ENCODE data around the gene PSRC1.

DNA sequence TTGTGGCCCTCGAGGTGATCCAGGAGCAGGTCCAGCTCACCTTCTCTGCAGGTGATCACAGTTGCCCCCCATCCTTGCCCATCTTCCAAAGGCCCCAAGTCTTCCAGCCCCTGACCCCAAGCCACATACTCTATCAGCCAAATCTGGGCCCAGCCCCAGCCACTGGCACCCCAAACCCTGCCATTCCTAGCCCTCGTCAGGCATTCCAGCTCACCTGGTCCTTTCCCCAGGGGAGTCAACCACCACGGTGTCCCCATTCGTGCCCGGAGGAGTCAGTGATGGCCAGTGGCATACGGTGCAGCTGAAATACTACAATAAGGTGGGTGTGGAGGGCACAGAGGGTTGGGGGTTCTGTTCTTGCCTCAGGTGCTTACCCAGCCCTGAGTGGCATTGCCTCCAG lies 21.4 kb downstream of the PSRC1 start:
- no peak for TF ChIP-seq POLR2A (IDR thresholded peaks at IDR 0.05; ENCODE audit: extremely low read depth, insufficient read length)
- TF ChIP-seq, protein P1, sequence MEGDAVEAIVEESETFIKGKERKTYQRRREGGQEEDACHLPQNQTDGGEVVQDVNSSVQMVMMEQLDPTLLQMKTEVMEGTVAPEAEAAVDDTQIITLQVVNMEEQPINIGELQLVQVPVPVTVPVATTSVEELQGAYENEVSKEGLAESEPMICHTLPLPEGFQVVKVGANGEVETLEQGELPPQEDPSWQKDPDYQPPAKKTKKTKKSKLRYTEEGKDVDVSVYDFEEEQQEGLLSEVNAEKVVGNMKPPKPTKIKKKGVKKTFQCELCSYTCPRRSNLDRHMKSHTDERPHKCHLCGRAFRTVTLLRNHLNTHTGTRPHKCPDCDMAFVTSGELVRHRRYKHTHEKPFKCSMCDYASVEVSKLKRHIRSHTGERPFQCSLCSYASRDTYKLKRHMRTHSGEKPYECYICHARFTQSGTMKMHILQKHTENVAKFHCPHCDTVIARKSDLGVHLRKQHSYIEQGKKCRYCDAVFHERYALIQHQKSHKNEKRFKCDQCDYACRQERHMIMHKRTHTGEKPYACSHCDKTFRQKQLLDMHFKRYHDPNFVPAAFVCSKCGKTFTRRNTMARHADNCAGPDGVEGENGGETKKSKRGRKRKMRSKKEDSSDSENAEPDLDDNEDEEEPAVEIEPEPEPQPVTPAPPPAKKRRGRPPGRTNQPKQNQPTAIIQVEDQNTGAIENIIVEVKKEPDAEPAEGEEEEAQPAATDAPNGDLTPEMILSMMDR (IDR thresholded peaks at IDR 0.05; ENCODE audit: low read depth, low read length) = no peak
- TF ChIP-seq, protein P2, sequence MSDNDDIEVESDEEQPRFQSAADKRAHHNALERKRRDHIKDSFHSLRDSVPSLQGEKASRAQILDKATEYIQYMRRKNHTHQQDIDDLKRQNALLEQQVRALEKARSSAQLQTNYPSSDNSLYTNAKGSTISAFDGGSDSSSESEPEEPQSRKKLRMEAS (IDR thresholded peaks at IDR 0.05; ENCODE audit: low read depth, low read length) = no peak
- TF ChIP-seq MYC (IDR thresholded peaks at IDR 0.05; ENCODE audit: low read depth, low read length) = no peak

Measured in NB4 (cell line).